ENCODE measurements around the gene MLLT10. TPM values are rescaled to one million over a fixed set of nuclear protein-coding genes. Genes with fewer than 3 reads are reported as not detected.

The MLLT10 gene
- total and polyA plus RNA-seq, 2 donors (not counting 3 experiments of a cell fraction or from before 2014, with no cell fraction given), result 35.4 to 54.0 TPM

- DNase-seq (ENCODE audit: low read depth, low spot score) (no peak), FAIRE-seq (no peak)
- H3K4me1 ChIP-seq (ENCODE audit: control insufficient read depth, extremely low read depth, insufficient read depth, low read length), result peaks cover 37% of the 10 kb centered on the region
- no peaks in the 10 kb centered on the region for H3K9me1 ChIP-seq (replicated peaks; ENCODE audit: control insufficient read depth, extremely low read depth, insufficient read depth, low read length)
- no peaks in the 10 kb centered on the region for H4K20me1 ChIP-seq (replicated peaks; ENCODE audit: control insufficient read depth, extremely low read depth, insufficient read depth, low read length)
- intact Hi-C loops (cut with micrococcal nuclease) (loop anchor here (10.0 kb wide), 1 partner anchor 804 kb away; the partner anchor contains the start of gene BMI1), dilution Hi-C loops (cut with MboI; ENCODE audit: extremely low pct_ligation_motif_present, low sequenced_read_pairs) (no loop called here)
- H3K36me3 ChIP-seq (ENCODE audit: control insufficient read depth in 2 of 2, extremely low read depth in 1 of 2, insufficient read depth in 2 of 2, low read length in 2 of 2), result no peaks in the 10 kb centered on the region
- no peaks in the 10 kb centered on the region for H3K27me3 ChIP-seq (ENCODE audit: control insufficient read depth in 2 of 2, insufficient read depth in 2 of 2, low read length in 2 of 2)
- BruUV-seq (replicated peaks), result no TSS peak
- H3K27ac ChIP-seq (ENCODE audit: insufficient read depth, low read depth, low read length), result no peak overlapping the region
- no peaks in the 10 kb centered on the region for H3K9me3 ChIP-seq (replicated peaks; ENCODE audit: control insufficient read depth, insufficient read depth, low read length)
- no peak overlapping the region for H3K4me3 ChIP-seq (replicated peaks in 1 of 3; ENCODE audit: insufficient read depth in 1 of 3, low read depth in 1 of 3, low read length in 3 of 3)
- no peak overlapping the region for H3K4me2 ChIP-seq (ENCODE audit: insufficient read depth, low read length)
- no peak overlapping the region for H2AFZ ChIP-seq (ENCODE audit: low read depth, low read length)
- POLR2A ChIA-PET, result interaction anchor here (0.6 kb wide), 1 partner anchor 24 kb away, joined by 6 read pairs; no protein-coding TSS in a partner anchor
- no peaks in the 10 kb centered on the region for H3K79me2 ChIP-seq (ENCODE audit: control insufficient read depth, insufficient read depth, low read length)
- CTCF ChIA-PET, result interaction anchor here (1.6 kb wide), 1 partner anchor 242 kb away, joined by 4 read pairs; no protein-coding TSS in a partner anchor
- no peak overlapping the region for H3K9ac ChIP-seq (replicated peaks; ENCODE audit: extremely low read depth, insufficient read depth, low read length)
- TF ChIP-seq EZH2 (IDR thresholded peaks at IDR 0.05; ENCODE audit: borderline replicate concordance, low read depth, low read length, severe bottlenecking) (no peak), FOS (IDR thresholded peaks at IDR 0.05; ENCODE audit: borderline replicate concordance, insufficient read depth, low read length) (no peak), POLR2A (IDR thresholded peaks at IDR 0.05; ENCODE audit: low read depth, low read length) (no peak), MYC (IDR thresholded peaks at IDR 0.05; ENCODE audit: low read depth, low read length) (no peak)
These were observed 13.1 kb upstream of the MLLT10 start for GRCh38 chr10:21520949-21521348.

- Histone ChIP-seq H2AFZ (ENCODE audit: low read depth, low read length) (no peak overlapping the region), H3K9ac (replicated peaks; ENCODE audit: extremely low read depth, insufficient read depth, low read length) (no peak overlapping the region), H3K27ac (ENCODE audit: insufficient read depth, low read depth, low read length) (no peak overlapping the region), H3K9me3 (replicated peaks; ENCODE audit: control insufficient read depth, insufficient read depth, low read length) (no peaks in the 10 kb centered on the region), H3K36me3 (ENCODE audit: control insufficient read depth in 2 of 2, extremely low read depth in 1 of 2, insufficient read depth in 2 of 2, low read length in 2 of 2) (no peaks in the 10 kb centered on the region), H3K4me3 (replicated peaks in 1 of 3; ENCODE audit: insufficient read depth in 1 of 3, low read depth in 1 of 3, low read length in 3 of 3) (no peak overlapping the region), H4K20me1 (replicated peaks; ENCODE audit: control insufficient read depth, extremely low read depth, insufficient read depth, low read length) (no peaks in the 10 kb centered on the region), H3K79me2 (ENCODE audit: control insufficient read depth, insufficient read depth, low read length) (no peaks in the 10 kb centered on the region), H3K9me1 (replicated peaks; ENCODE audit: control insufficient read depth, extremely low read depth, insufficient read depth, low read length) (no peaks in the 10 kb centered on the region), H3K4me2 (ENCODE audit: insufficient read depth, low read length) (no peak overlapping the region), H3K4me1 (ENCODE audit: control insufficient read depth, extremely low read depth, insufficient read depth, low read length) (peaks cover 36% of the 10 kb centered on the region), H3K27me3 (ENCODE audit: control insufficient read depth in 2 of 2, insufficient read depth in 2 of 2, low read length in 2 of 2) (no peaks in the 10 kb centered on the region)
- TF ChIP-seq GATA2 (IDR thresholded peaks at IDR 0.05; ENCODE audit: insufficient read depth, insufficient read length, low read depth, low read length) (no peak), EZH2 (IDR thresholded peaks at IDR 0.05; ENCODE audit: borderline replicate concordance, low read depth, low read length, severe bottlenecking) (no peak), POLR2AphosphoS5 (IDR thresholded peaks at IDR 0.05; ENCODE audit: insufficient read depth, low read depth, low read length) (no peak)
- ChIA-PET POLR2A (interaction anchor here (0.6 kb wide), 1 partner anchor 25 kb away, joined by 6 read pairs; no protein-coding TSS in a partner anchor), CTCF (no interaction called here)
- FAIRE-seq (no peak), DNase-seq (ENCODE audit: low read depth, low spot score) (no peak)
- BruUV-seq (replicated peaks), result no TSS peak
- dilution Hi-C loops (cut with MboI; ENCODE audit: extremely low pct_ligation_motif_present, low sequenced_read_pairs), result no loop called here
- intact Hi-C loops (cut with micrococcal nuclease), result loop anchor here (10.0 kb wide), 1 partner anchor 803 kb away; the partner anchor contains the start of gene BMI1
These were observed 12.1 kb upstream of the MLLT10 start for GRCh38 chr10:21521751-21522533.

Data from endothelial cell of umbilical vein (primary cell).